H1 (cell line): ENCODE measurements around the gene RNU7-1.

Source experiments
- CHD2 ChIP-seq: IDR thresholded peaks from 2 replicates; pipeline ENCODE4 v1.6.1; 2012; ENCODE audit warnings: low read length, improper control_type of control experiment
- CTCF ChIP-seq, 3 experiments: IDR thresholded peaks; 1 replicate in 2 of 3; 2 replicates in 1 of 3; pipeline versions ENCODE4 v1.5.1 to v1.6.1; 2011; ENCODE audit warnings: low read length in 3 of 3, mild to moderate bottlenecking in 3 of 3, inconsistent platforms in 2 of 3, low read depth in 1 of 3, moderate library complexity in 1 of 3; ENCODE audit not compliant: insufficient read depth in 1 of 3; ENCODE audit errors: control extremely low read depth in 1 of 3
- EP300 ChIP-seq, 2 experiments: IDR thresholded peaks; 1 replicate in 1 of 2; 2 replicates in 1 of 2; pipeline ENCODE4 v1.6.1; 2011 to 2012; ENCODE audit warnings: low read depth in 2 of 2, low read length in 2 of 2, mild to moderate bottlenecking in 2 of 2, borderline replicate concordance in 1 of 2, inconsistent platforms in 1 of 2, moderate library complexity in 1 of 2
- EZH2 ChIP-seq: fragments of 200-600 bp; sonication (generic); IDR thresholded peaks from 2 replicates; pipeline ENCODE4 v1.7.1; 2012; ENCODE audit warnings: low read depth, mild to moderate bottlenecking, moderate library complexity, low read length, inconsistent platforms; ENCODE audit not compliant: severe bottlenecking
- JUN ChIP-seq: IDR thresholded peaks from 2 replicates; pipeline ENCODE4 v1.6.1; 2011; ENCODE audit warnings: low read depth, mild to moderate bottlenecking, improper control_type of control experiment, low read length
- NRF1 ChIP-seq: IDR thresholded peaks from 2 replicates; pipeline ENCODE4 v1.6.1; 2011; ENCODE audit warnings: mild to moderate bottlenecking, low read depth, low read length, improper control_type of control experiment
- POLR2A ChIP-seq, 2 experiments: IDR thresholded peaks; 1 replicate in 1 of 2; 2 replicates in 1 of 2; pipeline ENCODE4 v1.6.1; 2011; ENCODE audit warnings: low read depth in 2 of 2, low read length in 2 of 2, mild to moderate bottlenecking in 2 of 2; ENCODE audit errors: control extremely low read depth in 1 of 2
- POLR2AphosphoS5 ChIP-seq: IDR thresholded peaks from 2 replicates; pipeline ENCODE4 v1.6.1; 2011; ENCODE audit warnings: low read depth, low read length
- RBBP5 ChIP-seq: IDR thresholded peaks from 2 replicates; pipeline ENCODE4 v1.7.1; 2012; ENCODE audit warnings: low read depth, mild to moderate bottlenecking, inconsistent platforms, low read length, moderate library complexity, borderline replicate concordance
- RFX5 ChIP-seq: IDR thresholded peaks from 2 replicates; pipeline ENCODE4 v1.6.1; 2011; ENCODE audit warnings: low read depth, low read length, improper control_type of control experiment, borderline replicate concordance
- RNF2 ChIP-seq: fragments of 200-900, 300-1000 bp; sonication (generic); IDR thresholded peaks from 2 replicates; pipeline ENCODE4 v1.7.1; 2016; ENCODE audit warnings: borderline replicate concordance, low read depth, mild to moderate bottlenecking, antibody characterized with exemption, low read length; ENCODE audit not compliant: poor library complexity, severe bottlenecking; ENCODE audit errors: missing control alignments
- TAF1 ChIP-seq: IDR thresholded peaks from 2 replicates; pipeline ENCODE4 v1.6.1; 2011; ENCODE audit warnings: mild to moderate bottlenecking, low read depth, low read length
- TAF7 ChIP-seq: optimal IDR thresholded peaks from 2 replicates; pipeline ENCODE3; 2011; ENCODE audit warnings: low read depth, mild to moderate bottlenecking, inconsistent platforms, low read length, moderate library complexity, borderline replicate concordance
- YY1 ChIP-seq: IDR thresholded peaks from 2 replicates; pipeline ENCODE4 v1.6.1; 2011; ENCODE audit warnings: low read depth, mild to moderate bottlenecking, low read length

- TF ChIP-seq TAF1 (0 out of 2 replicates have a peak, but pooled peaks have one; percentile 13), TAF7 (peak; percentile 25), RNF2 (no peak), CTCF (IDR thresholded peaks at IDR 0.05; ENCODE audit: control extremely low read depth in 1 of 3, insufficient read depth in 1 of 3, low read depth in 1 of 3, low read length in 3 of 3) (no peak), JUN (no peak), NRF1 (no peak), EP300 (IDR thresholded peaks at IDR 0.05; ENCODE audit: borderline replicate concordance in 1 of 2, low read depth in 2 of 2, low read length in 2 of 2) (no peak), POLR2A (IDR thresholded peaks at IDR 0.05; ENCODE audit: control extremely low read depth in 1 of 2, low read depth in 2 of 2, low read length in 2 of 2) (no peak), YY1 (no peak), RBBP5 (no peak), RFX5 (no peak), CHD2 (no peak), EZH2 (no peak), POLR2AphosphoS5 (no peak)
Measured at GRCh38 chr12:6928022-6928702, 15.5 kb upstream of the RNU7-1 start.
